CD14-positive monocyte (primary cell): ENCODE measurements around the gene ULK2. TPM values are rescaled to one million over a fixed set of nuclear protein-coding genes. Genes with fewer than 3 reads are reported as not detected.

Experiments used
- DNase-seq, 3 donors: peaks; one replicate each; pipeline ENCODE4 v3.0.0-alpha.2; 2011 to 2022
- H2AFZ ChIP-seq: 2 replicates; pipeline ENCODE4 v1.6.0; 2012; ENCODE audit warnings: mild to moderate bottlenecking, low read depth, low read length, inconsistent platforms; ENCODE audit not compliant: insufficient read depth, poor library complexity, severe bottlenecking
- H3K27ac ChIP-seq, 2 donors: 1 replicate in 1 of 2; 2 replicates in 1 of 2; pipeline ENCODE4 v1.5.1; 2012 to 2013; ENCODE audit warnings: low read length in 2 of 2, control low read depth in 1 of 2, inconsistent platforms in 1 of 2, low read depth in 1 of 2, mild to moderate bottlenecking in 1 of 2
- H3K27me3 ChIP-seq, 2 donors: one replicate each; pipeline versions ENCODE4 v1.6.0 to v1.6.1; 2011 to 2013; ENCODE audit warnings: low read length in 2 of 2; ENCODE audit not compliant: control insufficient read depth in 2 of 2, insufficient read depth in 2 of 2
- H3K36me3 ChIP-seq, 2 donors: replicated peaks in 1 of 2; 1 replicate in 1 of 2; 2 replicates in 1 of 2; pipeline versions ENCODE4 v1.5.1 to v1.6.1; 2012 to 2013; ENCODE audit warnings: low read length in 2 of 2, control low read depth in 1 of 2, inconsistent platforms in 1 of 2, mild to moderate bottlenecking in 1 of 2; ENCODE audit not compliant: insufficient read depth in 2 of 2, control insufficient read depth in 1 of 2
- H3K4me1 ChIP-seq, 2 donors: 1 replicate in 1 of 2; 2 replicates in 1 of 2; pipeline versions ENCODE4 v1.5.1 to v1.6.1; 2012 to 2013; ENCODE audit warnings: low read length in 2 of 2, control low read depth in 1 of 2, inconsistent platforms in 1 of 2, mild to moderate bottlenecking in 1 of 2, moderate library complexity in 1 of 2; ENCODE audit not compliant: insufficient read depth in 2 of 2, control insufficient read depth in 1 of 2
- H3K4me2 ChIP-seq: replicated peaks from 2 replicates; pipeline ENCODE3; 2012; ENCODE audit warnings: low read length, moderate library complexity, mild to moderate bottlenecking; ENCODE audit not compliant: poor library complexity, severe bottlenecking; ENCODE audit errors: extremely low read depth
- H3K4me3 ChIP-seq, 3 experiments: fragments of 200-600 bp in 1 of 3; sonication (generic) in 1 of 3; replicated peaks in 1 of 3; 1 replicate in 2 of 3; 2 replicates in 1 of 3; pipeline ENCODE4 v1.5.1; 2011 to 2013; ENCODE audit warnings: low read length in 3 of 3, mild to moderate bottlenecking in 3 of 3, control low read depth in 2 of 3, low read depth in 2 of 3, inconsistent platforms in 1 of 3, moderate library complexity in 1 of 3
- H3K79me2 ChIP-seq: 2 replicates; pipeline ENCODE4 v1.6.0; 2012; ENCODE audit warnings: mild to moderate bottlenecking, control low read depth, inconsistent platforms, low read length, moderate library complexity; ENCODE audit not compliant: insufficient read depth
- H3K9ac ChIP-seq: 2 replicates; pipeline ENCODE4 v1.6.0; 2017; ENCODE audit warnings: low read length, mild to moderate bottlenecking; ENCODE audit not compliant: insufficient read depth, poor library complexity, severe bottlenecking
- H3K9me3 ChIP-seq, 2 donors: replicated peaks in 1 of 2; 1 replicate in 1 of 2; 2 replicates in 1 of 2; pipeline versions ENCODE4 v1.5.1 to v1.6.1; 2012 to 2013; ENCODE audit warnings: low read length in 2 of 2, control low read depth in 1 of 2; ENCODE audit not compliant: control insufficient read depth in 1 of 2, insufficient read depth in 1 of 2
- H4K20me1 ChIP-seq: 2 replicates; pipeline ENCODE4 v1.6.0; 2012; ENCODE audit warnings: mild to moderate bottlenecking, low read length, control low read depth, moderate library complexity; ENCODE audit not compliant: insufficient read depth
- H3K27ac Mint-ChIP-seq, 7 donors: one replicate each; pipeline ENCODE4 v1.8.0; 2020; ENCODE audit warnings: mild to moderate bottlenecking in 7 of 7, mixed read lengths in 7 of 7, moderate library complexity in 6 of 7, inconsistent platforms in 2 of 7
- H3K27me3 Mint-ChIP-seq, 3 donors: one replicate each; pipeline ENCODE4 v1.8.0; 2021 to 2022; ENCODE audit warnings: low read depth in 3 of 3, mild to moderate bottlenecking in 3 of 3, mixed read lengths in 3 of 3, moderate library complexity in 3 of 3, inconsistent platforms in 1 of 3
- H3K36me3 Mint-ChIP-seq, 2 donors: one replicate each; pipeline ENCODE4 v1.8.0; 2020; ENCODE audit warnings: mixed read lengths in 2 of 2, inconsistent platforms in 1 of 2, mild to moderate bottlenecking in 1 of 2
- H3K4me1 Mint-ChIP-seq: one replicate; pipeline ENCODE4 v1.8.0; 2020; ENCODE audit warnings: mild to moderate bottlenecking, mixed read lengths
- H3K4me3 Mint-ChIP-seq, 2 donors: one replicate each; pipeline ENCODE4 v1.8.0; 2020; ENCODE audit warnings: mild to moderate bottlenecking in 2 of 2, mixed read lengths in 2 of 2, moderate library complexity in 1 of 2
- H3K9me3 Mint-ChIP-seq, 7 donors: one replicate each; pipeline ENCODE4 v1.8.0; 2020 to 2022; ENCODE audit warnings: mixed read lengths in 7 of 7, mild to moderate bottlenecking in 6 of 7, moderate library complexity in 6 of 7, inconsistent platforms in 2 of 7
- WGBS: methylation state at CpG from one replicate; pipeline ENCODE4 v1.1.5; 2013; ENCODE audit warnings: missing lambda C conversion rate; ENCODE audit not compliant: insufficient coverage; 5-methylcytosine and 5-hydroxymethylcytosine counted together
- intact Hi-C, 2 donors: fragments of 100-400 bp; cut with micrococcal nuclease; formaldehyde crosslinking; loops; one replicate each; pipeline versions ENCODE4 v1.15.0 to v1.15.1; 2023
- polyA plus RNA-seq, 3 donors: library from polyadenylated mRNA; depleted of rRNA in 1 of 3; unstranded in 2 of 3; stranded (reverse) in 1 of 3; fragments of 300-500 nt in 2 of 3; fragments of >200 nt in 1 of 3; fragmentation: Illumina TruSeq in 2 of 3; gene quantifications; 1 replicate in 2 of 3; 2 replicates in 1 of 3; pipeline ENCODE4 v1.2.3, GENCODE V29; 2012 to 2021
- TF ChIP-seq, protein P1 (sequence below): fragments of 200-600 bp; IDR thresholded peaks from one replicate; pipeline ENCODE4 v1.8.0; 2022; ENCODE audit warnings: antibody characterized with exemption, mild to moderate bottlenecking

Gene ULK2
- polyA plus RNA-seq, 3 donors: 8.5 to 27.2 (median 12.3) TPM

DNA sequence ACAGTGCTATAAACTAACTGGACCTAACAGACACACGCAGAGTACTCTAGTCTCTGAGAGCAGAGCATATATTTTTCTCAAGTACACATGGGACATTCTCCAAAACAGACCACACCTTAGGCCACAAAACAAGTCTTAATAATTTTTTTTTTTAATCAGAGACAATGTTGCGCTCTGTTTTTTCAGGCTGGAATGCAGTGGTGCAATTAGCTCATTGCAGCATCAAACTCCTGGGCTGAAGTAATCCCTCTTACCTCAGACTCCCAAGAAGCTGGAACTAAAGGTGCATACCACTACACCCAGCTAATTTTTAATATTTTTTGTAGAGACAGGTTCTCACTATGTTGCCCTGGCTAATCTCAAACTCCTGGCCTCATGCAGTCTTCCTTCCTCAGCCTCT lies 37.7 kb downstream of the ULK2 start:
- no peaks in the 10 kb centered on the region for H3K4me1 Mint-ChIP-seq
- no peaks in the 10 kb centered on the region for H3K27me3 ChIP-seq
- H3K4me3 ChIP-seq: no peak overlapping the region
- H3K27ac Mint-ChIP-seq: no peak overlapping the region
- no peak overlapping the region for H2AFZ ChIP-seq
- H3K4me1 ChIP-seq: no peaks in the 10 kb centered on the region
- TF ChIP-seq, protein P1, sequence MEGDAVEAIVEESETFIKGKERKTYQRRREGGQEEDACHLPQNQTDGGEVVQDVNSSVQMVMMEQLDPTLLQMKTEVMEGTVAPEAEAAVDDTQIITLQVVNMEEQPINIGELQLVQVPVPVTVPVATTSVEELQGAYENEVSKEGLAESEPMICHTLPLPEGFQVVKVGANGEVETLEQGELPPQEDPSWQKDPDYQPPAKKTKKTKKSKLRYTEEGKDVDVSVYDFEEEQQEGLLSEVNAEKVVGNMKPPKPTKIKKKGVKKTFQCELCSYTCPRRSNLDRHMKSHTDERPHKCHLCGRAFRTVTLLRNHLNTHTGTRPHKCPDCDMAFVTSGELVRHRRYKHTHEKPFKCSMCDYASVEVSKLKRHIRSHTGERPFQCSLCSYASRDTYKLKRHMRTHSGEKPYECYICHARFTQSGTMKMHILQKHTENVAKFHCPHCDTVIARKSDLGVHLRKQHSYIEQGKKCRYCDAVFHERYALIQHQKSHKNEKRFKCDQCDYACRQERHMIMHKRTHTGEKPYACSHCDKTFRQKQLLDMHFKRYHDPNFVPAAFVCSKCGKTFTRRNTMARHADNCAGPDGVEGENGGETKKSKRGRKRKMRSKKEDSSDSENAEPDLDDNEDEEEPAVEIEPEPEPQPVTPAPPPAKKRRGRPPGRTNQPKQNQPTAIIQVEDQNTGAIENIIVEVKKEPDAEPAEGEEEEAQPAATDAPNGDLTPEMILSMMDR: no peak
- intact Hi-C loops: no loop called here
- H3K4me2 ChIP-seq: no peak overlapping the region
- peaks cover 64 to 86% of the 10 kb centered on the region in 2 donors for H3K36me3 Mint-ChIP-seq
- no peak overlapping the region for H3K27ac ChIP-seq
- no peaks in the 10 kb centered on the region for H3K79me2 ChIP-seq
- no peak overlapping the region for H3K9ac ChIP-seq
- no peaks in the 10 kb centered on the region for H4K20me1 ChIP-seq
- H3K9me3 Mint-ChIP-seq: peaks cover 0 to 5% (median 2%) of the 10 kb centered on the region in 7 donors
- no peak overlapping the region for H3K4me3 Mint-ChIP-seq
- peaks cover 0 to 3% (median 0%) of the 10 kb centered on the region in 3 donors for H3K27me3 Mint-ChIP-seq
- H3K9me3 ChIP-seq: no peaks in the 10 kb centered on the region
- peaks cover 13 to 74% of the 10 kb centered on the region in 2 donors for H3K36me3 ChIP-seq
- no peak for DNase-seq
- WGBS: 100% methylated on average over 2 of the region's 2 CpGs

DNA sequence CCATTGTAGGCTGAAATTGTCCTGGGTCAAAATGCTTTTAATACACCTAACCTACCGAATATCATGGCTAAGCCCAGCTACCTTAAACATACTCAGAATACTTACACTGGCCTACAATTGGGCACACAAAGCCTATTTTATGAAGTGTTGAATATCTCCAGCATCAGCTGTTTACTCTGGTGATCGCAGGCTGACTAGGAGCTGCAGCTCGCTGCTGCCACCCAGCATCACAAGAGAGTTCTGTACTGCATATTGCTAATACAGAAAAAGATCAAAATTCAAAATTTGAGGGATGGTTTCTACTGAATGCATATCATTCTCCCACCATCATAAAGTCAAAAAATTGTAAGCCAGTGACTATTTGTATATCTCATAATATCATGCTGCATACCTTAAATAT lies 55.3 kb downstream of the ULK2 start:
- intact Hi-C loops: no loop called here
- Histone ChIP-seq H3K36me3 (peaks cover 79 to 93% of the 10 kb centered on the region in 2 donors), H3K4me3 (no peak overlapping the region), H3K9ac (no peak overlapping the region), H3K4me1 (no peaks in the 10 kb centered on the region), H3K79me2 (no peaks in the 10 kb centered on the region), H4K20me1 (peaks cover 3% of the 10 kb centered on the region), H3K27me3 (no peaks in the 10 kb centered on the region), H3K9me3 (no peaks in the 10 kb centered on the region), H3K27ac (no peak overlapping the region), H3K4me2 (no peak overlapping the region), H2AFZ (no peak overlapping the region)
- H3K4me3 Mint-ChIP-seq: no peak overlapping the region
- TF ChIP-seq, protein P1: no peak
- H3K9me3 Mint-ChIP-seq: no peaks in the 10 kb centered on the region
- no peaks in the 10 kb centered on the region for H3K4me1 Mint-ChIP-seq
- no peaks in the 10 kb centered on the region for H3K27me3 Mint-ChIP-seq
- no peak for DNase-seq
- H3K36me3 Mint-ChIP-seq: peaks cover 54 to 87% of the 10 kb centered on the region in 2 donors
- H3K27ac Mint-ChIP-seq: no peak overlapping the region
- WGBS: no CpG with 5 or more reads among the region's 3 CpGs
